Loucy (cell line): ENCODE data around the gene RHBDL3.

Source experiments
- EZH2phosphoT487 ChIP-seq: fragments of 200-600 bp; IDR thresholded peaks from 2 replicates; pipeline ENCODE4 v1.6.1; 2018; ENCODE audit warnings: antibody characterized with exemption, mild to moderate bottlenecking, moderate library complexity, borderline replicate concordance
- TF ChIP-seq, protein P1 (sequence below): fragments of 200-600 bp; sonication (generic); conservative IDR thresholded peaks from 2 replicates; pipeline ENCODE4 v1.5.1; 2014; ENCODE audit warnings: mild to moderate bottlenecking, antibody characterized with exemption, low read length

DNA sequence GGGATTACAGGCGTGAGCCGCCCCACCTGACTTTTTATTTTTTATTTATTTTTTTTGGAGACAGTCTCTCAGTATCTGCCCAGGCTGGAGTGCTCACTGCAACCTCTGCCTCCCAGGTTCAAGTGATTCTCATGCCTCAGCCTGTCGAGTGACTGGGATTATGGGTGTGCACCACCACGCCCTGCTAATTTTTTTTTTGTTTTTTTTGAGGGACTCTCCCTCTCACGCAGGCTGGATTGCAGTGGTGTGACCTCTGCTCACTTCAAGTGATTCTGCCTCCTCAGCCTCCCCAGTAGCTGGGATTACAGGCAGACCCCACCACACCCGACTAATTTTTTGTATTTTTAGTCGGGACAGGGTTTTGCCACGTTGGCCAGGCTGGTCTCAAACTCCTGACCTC lies 92.0 kb downstream of the RHBDL3 start:
- TF ChIP-seq EZH2phosphoT487 = no peak
- TF ChIP-seq, protein P1, sequence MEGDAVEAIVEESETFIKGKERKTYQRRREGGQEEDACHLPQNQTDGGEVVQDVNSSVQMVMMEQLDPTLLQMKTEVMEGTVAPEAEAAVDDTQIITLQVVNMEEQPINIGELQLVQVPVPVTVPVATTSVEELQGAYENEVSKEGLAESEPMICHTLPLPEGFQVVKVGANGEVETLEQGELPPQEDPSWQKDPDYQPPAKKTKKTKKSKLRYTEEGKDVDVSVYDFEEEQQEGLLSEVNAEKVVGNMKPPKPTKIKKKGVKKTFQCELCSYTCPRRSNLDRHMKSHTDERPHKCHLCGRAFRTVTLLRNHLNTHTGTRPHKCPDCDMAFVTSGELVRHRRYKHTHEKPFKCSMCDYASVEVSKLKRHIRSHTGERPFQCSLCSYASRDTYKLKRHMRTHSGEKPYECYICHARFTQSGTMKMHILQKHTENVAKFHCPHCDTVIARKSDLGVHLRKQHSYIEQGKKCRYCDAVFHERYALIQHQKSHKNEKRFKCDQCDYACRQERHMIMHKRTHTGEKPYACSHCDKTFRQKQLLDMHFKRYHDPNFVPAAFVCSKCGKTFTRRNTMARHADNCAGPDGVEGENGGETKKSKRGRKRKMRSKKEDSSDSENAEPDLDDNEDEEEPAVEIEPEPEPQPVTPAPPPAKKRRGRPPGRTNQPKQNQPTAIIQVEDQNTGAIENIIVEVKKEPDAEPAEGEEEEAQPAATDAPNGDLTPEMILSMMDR = no peak
